BE2C (cell line): ENCODE measurements around the gene PPFIBP1.

Experiments used
- DNase-seq: peaks from one replicate; pipeline ENCODE4 v3.0.0-alpha.2; 2020
- H3K27me3 ChIP-seq: fragments of 250-450 bp; sonication (Bioruptor Pico); 2 replicates; pipeline ENCODE4 v1.5.1; 2020; ENCODE audit warnings: mild to moderate bottlenecking
- H3K36me3 ChIP-seq: fragments of 250-450 bp; sonication (Bioruptor Pico); 2 replicates; pipeline ENCODE4 v1.5.1; 2020; ENCODE audit warnings: mild to moderate bottlenecking
- H3K4me1 ChIP-seq: fragments of 250-450 bp; sonication (Bioruptor Pico); 2 replicates; pipeline ENCODE4 v1.5.1; 2020
- H3K4me3 ChIP-seq: 2 replicates; pipeline ENCODE4 v1.5.1; 2011; ENCODE audit warnings: low read depth, low read length
- H3K9me3 ChIP-seq: fragments of 250-450 bp; sonication (Bioruptor Pico); 2 replicates; pipeline ENCODE4 v1.5.1; 2020
- CTCF ChIP-seq: IDR thresholded peaks from 2 replicates; pipeline ENCODE4 v1.5.1; 2012; ENCODE audit warnings: mild to moderate bottlenecking, low read depth, low read length

Gene PPFIBP1

GRCh38 chr12:27685274-27685673 is 161.3 kb downstream of the PPFIBP1 start:
- Histone ChIP-seq H3K36me3 (peaks cover 20% of the 10 kb centered on the region), H3K9me3 (no peaks in the 10 kb centered on the region), H3K27me3 (no peaks in the 10 kb centered on the region), H3K4me3 (no peak overlapping the region), H3K4me1 (no peaks in the 10 kb centered on the region)
- DNase-seq = no peak
- no peak for TF ChIP-seq CTCF

GRCh38 chr12:27686147-27686546 is 162.1 kb downstream of the PPFIBP1 start:
- TF ChIP-seq CTCF = no peak

GRCh38 chr12:27688671-27689070 is 164.7 kb downstream of the PPFIBP1 start:
- Histone ChIP-seq H3K27me3 (no peaks in the 10 kb centered on the region), H3K4me3 (no peak overlapping the region), H3K9me3 (no peaks in the 10 kb centered on the region), H3K4me1 (no peaks in the 10 kb centered on the region), H3K36me3 (peaks cover 21% of the 10 kb centered on the region)
- no peak for DNase-seq
- no peak for TF ChIP-seq CTCF

More at GRCh38 chr12:27686147-27686546, 162.1 kb downstream of the PPFIBP1 start:
- H3K4me1 ChIP-seq = no peaks in the 10 kb centered on the region
- H3K9me3 ChIP-seq = no peaks in the 10 kb centered on the region
- H3K27me3 ChIP-seq = no peaks in the 10 kb centered on the region
- no peak for DNase-seq
- H3K36me3 ChIP-seq = peaks cover 21% of the 10 kb centered on the region
- no peak overlapping the region for H3K4me3 ChIP-seq

- Histone ChIP-seq H3K4me3 (no peak overlapping the region), H3K36me3 (peaks cover 21% of the 10 kb centered on the region), H3K9me3 (no peaks in the 10 kb centered on the region), H3K27me3 (no peaks in the 10 kb centered on the region), H3K4me1 (no peaks in the 10 kb centered on the region)
- no peak for DNase-seq
- TF ChIP-seq CTCF = no peak
These were observed 165.7 kb downstream of the PPFIBP1 start for GRCh38 chr12:27689558-27690180.

- Histone ChIP-seq H3K9me3 (no peaks in the 10 kb centered on the region), H3K4me3 (no peak overlapping the region), H3K27me3 (no peaks in the 10 kb centered on the region), H3K36me3 (peaks cover 16% of the 10 kb centered on the region), H3K4me1 (no peaks in the 10 kb centered on the region)
- no peak for TF ChIP-seq CTCF
- no peak for DNase-seq
These were observed 169.4 kb downstream of the PPFIBP1 start for GRCh38 chr12:27693403-27693802.

GRCh38 chr12:27695556-27696292 is 171.7 kb downstream of the PPFIBP1 start:
- no peak for TF ChIP-seq CTCF
- no peak for DNase-seq
- H3K9me3 ChIP-seq = no peaks in the 10 kb centered on the region
- no peak overlapping the region for H3K4me3 ChIP-seq
- H3K4me1 ChIP-seq = no peaks in the 10 kb centered on the region
- no peaks in the 10 kb centered on the region for H3K27me3 ChIP-seq
- peaks cover 6% of the 10 kb centered on the region for H3K36me3 ChIP-seq
